ENCODE measurements around the gene CMSS1. TPM values are rescaled to one million over a fixed set of nuclear protein-coding genes. Genes with fewer than 3 reads are reported as not detected.

The CMSS1 gene
- total and polyA plus RNA-seq, 2 of the 13 experiments (the other 11 are each of a cell fraction or from before 2014, with no cell fraction given), result 6.4 to 48.7 TPM

GRCh38 chr3:99845331-99845730 lies 27.7 kb downstream of the CMSS1 start (continued):
- TF ChIP-seq ZBTB8A (CRISPR knock-in tag; IDR thresholded peaks at IDR 0.05; ENCODE audit: borderline replicate concordance, low read depth), result no peak
- no peak for TF ChIP-seq FUBP1 (CRISPR knock-in tag; IDR thresholded peaks at IDR 0.05; ENCODE audit: borderline replicate concordance)
- no peak for TF ChIP-seq CENPT (CRISPR knock-in tag; IDR thresholded peaks at IDR 0.05; ENCODE audit: low read depth)
- no peak for TF ChIP-seq TARDBP (CRISPR knock-in tag; IDR thresholded peaks at IDR 0.05)
- TF ChIP-seq ZNF17 (CRISPR knock-in tag; IDR thresholded peaks at IDR 0.05), result no peak
- no peak for TF ChIP-seq TEAD2 (CRISPR knock-in tag; IDR thresholded peaks at IDR 0.05)
- no peak for TF ChIP-seq ZNF768 (CRISPR knock-in tag; IDR thresholded peaks at IDR 0.05)

GRCh38 chr3:99845999-99846398 lies 28.3 kb downstream of the CMSS1 start:
- CTCF ChIA-PET (ENCODE audit: low intra/inter-chr PET ratio, low total read pairs), result no interaction called here
- FAIRE-seq, result no peak
- WGBS (ENCODE audit: low lambda C conversion rate), result 96% methylated on average over 2 of the region's 2 CpGs

More at GRCh38 chr3:99845999-99846398, 28.3 kb downstream of the CMSS1 start:
- Histone ChIP-seq H3K4me2 (ENCODE audit: low read depth, low read length) (no peak overlapping the region), H3K36me3 (replicated peaks in 1 of 2; ENCODE audit: control insufficient read depth in 1 of 2, insufficient read depth in 2 of 2, low read length in 2 of 2) (peaks cover 14 to 23% of the 10 kb centered on the region in 2 experiments), H3K27ac (ENCODE audit: extremely low read length, insufficient read depth, low read length) (peak overlapping the region; percentile 62), H3K4me1 (ENCODE audit: insufficient read depth, low read length) (peaks cover 37% of the 10 kb centered on the region), H3K9me3 (ENCODE audit: low read length) (no peaks in the 10 kb centered on the region), H3K4me3 (replicated peaks in 1 of 3; ENCODE audit: insufficient read depth in 1 of 3, low read depth in 2 of 3, low read length in 3 of 3) (no peak overlapping the region), H4K20me1 (ENCODE audit: insufficient read depth, low read length) (peaks cover 19% of the 10 kb centered on the region), H3K9ac (ENCODE audit: insufficient read depth, low read depth, low read length) (no peak overlapping the region), H3K79me2 (ENCODE audit: insufficient read depth, low read length) (peaks cover 13% of the 10 kb centered on the region), H3K27me3 (ENCODE audit: control insufficient read depth in 1 of 2, insufficient read depth in 2 of 2, low read length in 2 of 2) (no peaks in the 10 kb centered on the region), H2AFZ (ENCODE audit: low read length) (no peak overlapping the region)
- TF ChIP-seq ZNF354B (CRISPR knock-in tag; IDR thresholded peaks at IDR 0.05) (no peak), SOX6 (IDR thresholded peaks at IDR 0.05) (no peak), SOX6 (CRISPR knock-in tag; IDR thresholded peaks at IDR 0.05) (0 out of 2 replicates have a peak, but pooled peaks have one; percentile 6), HOXA5 (CRISPR knock-in tag; IDR thresholded peaks at IDR 0.05) (no peak), ZBTB43 (CRISPR knock-in tag; conservative IDR thresholded peaks at IDR 0.05) (no peak), DRAP1 (CRISPR knock-in tag; IDR thresholded peaks at IDR 0.05) (no peak), POLR2G (IDR thresholded peaks at IDR 0.05; ENCODE audit: low read depth, low read length) (peak; percentile 59), RFXANK (CRISPR knock-in tag; IDR thresholded peaks at IDR 0.05) (no peak), PHF21A (CRISPR knock-in tag; IDR thresholded peaks at IDR 0.05) (no peak), ZNF691 (CRISPR knock-in tag; IDR thresholded peaks at IDR 0.05; ENCODE audit: borderline replicate concordance, low read depth) (no peak), UBTF (CRISPR knock-in tag; IDR thresholded peaks at IDR 0.05) (no peak)
- in situ Hi-C loops (cut with HindIII; ENCODE audit: extremely low pct_ligation_motif_present, low pct_unique_long_range_greater_than_20kb) (loop anchor here (25.0 kb wide), 1 partner anchor 741 kb away; no protein-coding TSS in a partner anchor), intact Hi-C loops (cut with micrococcal nuclease; ENCODE audit: unreplicated experiment) (no loop called here)
- BruUV-seq (replicated peaks), result TSS peak; percentile 44
- DNase-seq (ENCODE audit: low spot score) (no peak), ATAC-seq (no peak)
- POLR2A ChIA-PET, result interaction anchor here (0.8 to 1.0 kb wide), 2 partner anchors 14 to 415 kb away, joined by 3 to 4 read pairs; partner anchors contain the start of gene TBC1D23

Data from HepG2 (cell line).